Measurements from ENCODE around the gene CFAP65.
A peak's percentile ranks its signal among the peaks of the same experiment; 100 is the strongest.

Gene CFAP65

GRCh38 chr2:219041252-219041651 lies at the start of gene CFAP65:
TSS of gene CFAP65 (minus strand) at chr2:219041516. CDS start at chr2:219039048, 2,468 bp downstream.
- intact Hi-C loops (cut with DNase I): no loop called here
- DNase-seq: peak; percentile 49 to 96 (median 68)

- DNase-seq: no peak
- intact Hi-C loops (cut with DNase I): loop anchor here (2.0 kb wide), 1 partner anchor 16 kb away; no protein-coding TSS in a partner anchor
These were observed 49.4 kb upstream of the CFAP65 start for GRCh38 chr2:219090436-219091299.

GRCh38 chr2:219089330-219089729 lies 48.0 kb upstream of the CFAP65 start:
- intact Hi-C loops (cut with DNase I): no loop called here

GRCh38 chr2:219087848-219088247 lies 46.5 kb upstream of the CFAP65 start:
- intact Hi-C loops (cut with DNase I): no loop called here
- DNase-seq: no peak

More at GRCh38 chr2:219089330-219089729, 48.0 kb upstream of the CFAP65 start:
- DNase-seq: no peak

- intact Hi-C loops (cut with DNase I): no loop called here
- no peak for DNase-seq
These were observed 46.0 kb upstream of the CFAP65 start for GRCh38 chr2:219087361-219087760.

GRCh38 chr2:219086196-219086595 lies 44.9 kb upstream of the CFAP65 start:
- DNase-seq: no peak
- intact Hi-C loops (cut with DNase I): no loop called here

- intact Hi-C loops (cut with DNase I): no loop called here
These were observed 43.5 kb upstream of the CFAP65 start for GRCh38 chr2:219084791-219085190.

GRCh38 chr2:219082332-219082958 lies 41.1 kb upstream of the CFAP65 start:
- DNase-seq: no peak

More at GRCh38 chr2:219084791-219085190, 43.5 kb upstream of the CFAP65 start:
- no peak for DNase-seq

GRCh38 chr2:219081701-219082331 lies 40.5 kb upstream of the CFAP65 start:
- intact Hi-C loops (cut with DNase I): no loop called here
- no peak for DNase-seq

More at GRCh38 chr2:219082332-219082958, 41.1 kb upstream of the CFAP65 start:
- intact Hi-C loops (cut with DNase I): no loop called here

- no peak for DNase-seq
- intact Hi-C loops (cut with DNase I): no loop called here
These were observed 39.8 kb upstream of the CFAP65 start for GRCh38 chr2:219081096-219081495.

- no peak for DNase-seq
- intact Hi-C loops (cut with DNase I): no loop called here
These were observed 38.1 kb upstream of the CFAP65 start for GRCh38 chr2:219079417-219079816.

GRCh38 chr2:219078951-219079350 lies 37.6 kb upstream of the CFAP65 start:
- intact Hi-C loops (cut with DNase I): no loop called here
- no peak for DNase-seq

- no peak for DNase-seq
- intact Hi-C loops (cut with DNase I): no loop called here
These were observed 36.8 kb upstream of the CFAP65 start for GRCh38 chr2:219078126-219078525.

GRCh38 chr2:219076253-219076652 lies 34.9 kb upstream of the CFAP65 start:
- DNase-seq: no peak
- intact Hi-C loops (cut with DNase I): no loop called here

GRCh38 chr2:219073413-219074129 lies 32.3 kb upstream of the CFAP65 start:
- intact Hi-C loops (cut with DNase I): no loop called here
- DNase-seq: no peak

- no peak for DNase-seq
- intact Hi-C loops (cut with DNase I): no loop called here
These were observed 31.5 kb upstream of the CFAP65 start for GRCh38 chr2:219072741-219073250.

GRCh38 chr2:219071131-219071816 lies 30.0 kb upstream of the CFAP65 start:
- DNase-seq: no peak
- intact Hi-C loops (cut with DNase I): no loop called here

- DNase-seq: no peak
- intact Hi-C loops (cut with DNase I): no loop called here
These were observed 24.2 kb upstream of the CFAP65 start for GRCh38 chr2:219065484-219065883.

GRCh38 chr2:219062081-219062480 lies 20.8 kb upstream of the CFAP65 start:
- no peak for DNase-seq
- intact Hi-C loops (cut with DNase I): no loop called here
